SK-N-SH (cell line): ENCODE data around the gene TOX2. TPM values are rescaled to one million over a fixed set of nuclear protein-coding genes. Genes with fewer than 3 reads are reported as not detected.

ENCODE experiments used
- CTCF ChIA-PET: fragments of 300-600, 350-600 bp; formaldehyde crosslinking; extraction: SDS; loops from one replicate; lab custom pipeline; 2021; lab: Yijun Ruan, JAX
- POLR2A ChIA-PET: fragments of 350-600 bp; sonication (Branson Sonifier 250); formaldehyde crosslinking; extraction: SDS; loops from one replicate; lab custom pipeline; 2020; ENCODE audit warnings: antibody characterized with exemption, inconsistent platforms; lab: Yijun Ruan, JAX
- DNase-seq: peaks from one replicate; pipeline ENCODE4 v3.0.0; 2012
- H2AFZ ChIP-seq: fragments of 200-600 bp; sonication (generic); 2 replicates; pipeline ENCODE4 v1.8.1; 2016; ENCODE audit warnings: antibody characterized with exemption, mild to moderate bottlenecking, low read depth
- H3F3A ChIP-seq: fragments of 200-600 bp; sonication (generic); replicated peaks from 2 replicates; pipeline ENCODE3; 2016; ENCODE audit warnings: antibody characterized with exemption, mild to moderate bottlenecking; ENCODE audit not compliant: insufficient read depth
- H3K27ac ChIP-seq, 2 experiments: fragments of 200-500 bp in 1 of 2; fragments of 200-600 bp in 1 of 2; sonication (Bioruptor generic) in 1 of 2; sonication (generic), shearing (Covaris generic) in 1 of 2; 2 replicates each; pipeline versions ENCODE4 v1.5.1 to v1.6.1; 2014 to 2016; ENCODE audit warnings: low read depth in 2 of 2, inconsistent platforms in 1 of 2, low read length in 1 of 2, mild to moderate bottlenecking in 1 of 2, mixed read lengths in 1 of 2
- H3K27me3 ChIP-seq: fragments of 200-600 bp; sonication (generic), shearing (Covaris generic); 2 replicates; pipeline ENCODE4 v1.6.1; 2016; ENCODE audit warnings: mixed run types; ENCODE audit not compliant: insufficient read depth
- H3K36me3 ChIP-seq, 2 experiments: fragments of 200-500 bp in 1 of 2; fragments of 200-600 bp in 1 of 2; sonication (Bioruptor generic) in 1 of 2; sonication (generic) in 1 of 2; replicated peaks in 1 of 2; 2 replicates each; pipeline versions ENCODE3 to v1.5.1; 2014 to 2016; ENCODE audit warnings: low read length in 1 of 2, mild to moderate bottlenecking in 1 of 2; ENCODE audit not compliant: insufficient read depth in 2 of 2, control insufficient read depth in 1 of 2
- H3K4me1 ChIP-seq, 2 experiments: fragments of 200-500 bp in 1 of 2; fragments of 200-600 bp in 1 of 2; sonication (Bioruptor generic) in 1 of 2; sonication (generic), shearing (Covaris generic) in 1 of 2; 2 replicates each; pipeline versions ENCODE4 v1.5.1 to v1.6.1; 2014 to 2016; ENCODE audit warnings: low read depth in 1 of 2, low read length in 1 of 2, mixed run types in 1 of 2; ENCODE audit not compliant: insufficient read depth in 2 of 2, control insufficient read depth in 1 of 2
- H3K4me2 ChIP-seq: fragments of 200-600 bp; sonication (generic), shearing (Covaris generic); 2 replicates; pipeline ENCODE4 v1.6.1; 2017; ENCODE audit warnings: mixed run types
- H3K4me3 ChIP-seq, 2 experiments: fragments of 200-500 bp in 1 of 2; fragments of 200-600 bp in 1 of 2; sonication (Bioruptor generic) in 1 of 2; sonication (generic), shearing (Covaris generic) in 1 of 2; 2 replicates each; pipeline versions ENCODE4 v1.5.1 to v1.8.1; 2014 to 2016; ENCODE audit warnings: low read depth in 2 of 2, inconsistent platforms in 1 of 2, low read length in 1 of 2, mild to moderate bottlenecking in 1 of 2, mixed read lengths in 1 of 2, moderate library complexity in 1 of 2
- H3K79me2 ChIP-seq: fragments of 200-600 bp; sonication (generic); 2 replicates; pipeline ENCODE4 v1.8.1; 2017; ENCODE audit warnings: mild to moderate bottlenecking; ENCODE audit not compliant: insufficient read depth
- H3K9ac ChIP-seq: fragments of 200-600 bp; sonication (generic); 2 replicates; pipeline ENCODE4 v1.6.1; 2017; ENCODE audit warnings: mixed run types
- H3K9me2 ChIP-seq: fragments of 200-600 bp; sonication (generic); 2 replicates; pipeline ENCODE4 v1.6.1; 2017; ENCODE audit warnings: mixed run types
- H3K9me3 ChIP-seq: fragments of 200-600 bp; sonication (generic); 2 replicates; pipeline ENCODE4 v1.6.1; 2017; ENCODE audit warnings: mixed run types, mild to moderate bottlenecking, moderate library complexity
- H4K20me1 ChIP-seq: fragments of 200-600 bp; sonication (generic); 2 replicates; pipeline ENCODE4 v1.6.1; 2017; ENCODE audit warnings: mild to moderate bottlenecking, mixed run types; ENCODE audit not compliant: insufficient read depth
- CHD2 ChIP-seq: fragments of 150-350 bp; IDR thresholded peaks from 2 replicates; pipeline ENCODE4 v1.6.1; 2018; ENCODE audit warnings: low read length; ENCODE audit not compliant: partially characterized antibody
- EP300 ChIP-seq, 2 experiments: IDR thresholded peaks; 2 replicates each; pipeline versions ENCODE4 v1.4.0 to v1.6.1; 2012; ENCODE audit warnings: borderline replicate concordance in 1 of 2, low read depth in 1 of 2, low read length in 1 of 2
- FOSL2 ChIP-seq: IDR thresholded peaks from 2 replicates; pipeline ENCODE4 v1.4.0; 2012; ENCODE audit warnings: low read depth, mild to moderate bottlenecking, moderate library complexity, borderline replicate concordance
- FOXJ3 ChIP-seq: sonication (generic); formaldehyde crosslinking; IDR thresholded peaks from 2 replicates; pipeline ENCODE4 v1.5.1; 2020; ENCODE audit warnings: mild to moderate bottlenecking, missing genetic modification reagents
- FOXM1 ChIP-seq: IDR thresholded peaks from 2 replicates; pipeline ENCODE4 v1.4.0; 2012; ENCODE audit warnings: low read depth, mild to moderate bottlenecking
- GABPA ChIP-seq: IDR thresholded peaks from 2 replicates; pipeline ENCODE4 v1.4.0; 2012; ENCODE audit warnings: low read depth, mild to moderate bottlenecking
- GATA2 ChIP-seq: sonication (generic); formaldehyde crosslinking; IDR thresholded peaks from 2 replicates; pipeline ENCODE4 v1.5.0; 2020; ENCODE audit warnings: mild to moderate bottlenecking, missing genetic modification reagents
- IRF3 ChIP-seq: fragments of 150-350 bp; IDR thresholded peaks from 2 replicates; pipeline ENCODE4 v1.6.1; 2016; ENCODE audit warnings: mild to moderate bottlenecking, low read depth, low read length
- JUND ChIP-seq: IDR thresholded peaks from 2 replicates; pipeline ENCODE4 v1.4.0; 2012
- MEF2A ChIP-seq: IDR thresholded peaks from 2 replicates; pipeline ENCODE4 v1.4.0; 2012; ENCODE audit warnings: low read depth, borderline replicate concordance
- MXI1 ChIP-seq: IDR thresholded peaks from 2 replicates; pipeline ENCODE4 v1.6.1; 2012; ENCODE audit warnings: mild to moderate bottlenecking, low read depth, low read length, improper control_type of control experiment
- NRF1 ChIP-seq: IDR thresholded peaks from 2 replicates; pipeline ENCODE4 v1.6.1; 2012; ENCODE audit warnings: low read depth, mild to moderate bottlenecking, low read length
- PBX3 ChIP-seq: IDR thresholded peaks from 2 replicates; pipeline ENCODE4; 2012
- POLR2AphosphoS5 ChIP-seq: IDR thresholded peaks from 2 replicates; pipeline ENCODE4 v1.6.1; 2012; ENCODE audit warnings: low read depth, low read length
- RAD21 ChIP-seq: IDR thresholded peaks from 2 replicates; pipeline ENCODE4 v1.6.1; 2012; ENCODE audit warnings: mild to moderate bottlenecking, low read length
- RCOR1 ChIP-seq: fragments of 150-350 bp; IDR thresholded peaks from 2 replicates; pipeline ENCODE4 v1.6.1; 2017; ENCODE audit warnings: antibody characterized with exemption, low read length
- REST ChIP-seq: IDR thresholded peaks from 2 replicates; pipeline ENCODE4 v1.6.1; 2012; ENCODE audit warnings: mild to moderate bottlenecking, low read depth, low read length, moderate library complexity
- RFX5 ChIP-seq: IDR thresholded peaks from 2 replicates; pipeline ENCODE4 v1.6.1; 2012; ENCODE audit warnings: mild to moderate bottlenecking, improper control_type of control experiment, low read length
- RXRA ChIP-seq: IDR thresholded peaks from 2 replicates; pipeline ENCODE4 v1.4.0; 2012; ENCODE audit warnings: low read depth, mild to moderate bottlenecking, borderline replicate concordance
- TCF12 ChIP-seq: IDR thresholded peaks from 2 replicates; pipeline ENCODE4 v1.4.0; 2012
- TEAD4 ChIP-seq: IDR thresholded peaks from 2 replicates; pipeline ENCODE4 v1.4.0; 2012; ENCODE audit warnings: mild to moderate bottlenecking, borderline replicate concordance; ENCODE audit not compliant: insufficient read depth
- USF1 ChIP-seq: IDR thresholded peaks from 2 replicates; pipeline ENCODE4 v1.4.0; 2012; ENCODE audit warnings: low read depth, borderline replicate concordance
- USF2 ChIP-seq: fragments of 150-350 bp; IDR thresholded peaks from 2 replicates; pipeline ENCODE4 v1.6.1; 2017; ENCODE audit warnings: antibody characterized with exemption, low read length, low read depth, borderline replicate concordance
- WGBS: methylation state at CpG from one replicate; pipeline ENCODE4 v1.1.6; 2017; ENCODE audit warnings: low lambda C conversion rate; 5-methylcytosine and 5-hydroxymethylcytosine counted together
- polyA plus RNA-seq, 3 experiments: library from polyadenylated mRNA; depleted of rRNA; stranded (reverse); fragments of >200 nt; gene quantifications; 2 replicates each; pipeline ENCODE4 v1.2.3, GENCODE V29; 2012

Gene TOX2
- polyA plus RNA-seq, 1 of the 3 experiments (the other 2 are of a cell fraction): 15.4 TPM

GRCh38 chr20:43971267-43971666 lies 56.6 kb downstream of the TOX2 start:
- no peaks in the 10 kb centered on the region for H3K36me3 ChIP-seq
- ChIA-PET CTCF (interaction anchor here (1.2 kb wide), 1 partner anchor 13 kb away, joined by 3 read pairs; no protein-coding TSS in a partner anchor), POLR2A (no interaction called here)

GRCh38 chr20:43972051-43972450 lies 57.4 kb downstream of the TOX2 start:
- CTCF ChIA-PET: interaction anchor here (0.7 to 2.0 kb wide), 3 partner anchors 10 to 222 kb away, joined by 3 to 6 read pairs (median 6); no protein-coding TSS in a partner anchor
- H3K4me2 ChIP-seq: no peak overlapping the region
- TF ChIP-seq GABPA: no peak
- no peak for TF ChIP-seq CHD2
- no peak for TF ChIP-seq TCF12
- no peak for TF ChIP-seq USF1
- no peak for TF ChIP-seq JUND
- no peak for TF ChIP-seq RAD21
- no peak for TF ChIP-seq GATA2
- no peak for TF ChIP-seq REST
- TF ChIP-seq RCOR1: no peak

More at GRCh38 chr20:43971267-43971666, 56.6 kb downstream of the TOX2 start:
- H3K9me2 ChIP-seq: no peaks in the 10 kb centered on the region
- no peaks in the 10 kb centered on the region for H4K20me1 ChIP-seq
- H3K9ac ChIP-seq: no peak overlapping the region
- no peak overlapping the region for H3K4me2 ChIP-seq
- H3K27me3 ChIP-seq: no peaks in the 10 kb centered on the region
- H3K27ac ChIP-seq: no peak overlapping the region
- H2AFZ ChIP-seq: no peak overlapping the region
- no peak overlapping the region for H3K4me3 ChIP-seq
- H3K9me3 ChIP-seq: no peaks in the 10 kb centered on the region
- H3K4me1 ChIP-seq: peaks cover 0 to 6% of the 10 kb centered on the region in 2 experiments; a peak in 2 of 4 replicates
- DNase-seq: no peak
- 93% methylated on average over 10 of the region's 10 CpGs for WGBS
- no peaks in the 10 kb centered on the region for H3F3A ChIP-seq
- H3K79me2 ChIP-seq: no peaks in the 10 kb centered on the region
- TF ChIP-seq USF2 (no peak), MEF2A (no peak), PBX3 (no peak), GATA2 (no peak), RFX5 (no peak), IRF3 (no peak), MXI1 (no peak), EP300 (IDR thresholded peaks at IDR 0.05; ENCODE audit: borderline replicate concordance in 1 of 2, low read depth in 1 of 2, low read length in 1 of 2) (no peak), RXRA (no peak), JUND (no peak), FOSL2 (no peak), RCOR1 (no peak), FOXM1 (no peak), POLR2AphosphoS5 (no peak), TEAD4 (no peak), FOXJ3 (CRISPR knock-in tag) (no peak), NRF1 (no peak)

More at GRCh38 chr20:43972051-43972450, 57.4 kb downstream of the TOX2 start:
- H3K36me3 ChIP-seq: no peaks in the 10 kb centered on the region
- peaks cover 0 to 6% of the 10 kb centered on the region in 2 experiments; a peak in 2 of 4 replicates for H3K4me1 ChIP-seq
- no peak for DNase-seq
- 83% methylated on average over 2 of the region's 2 CpGs for WGBS
- H3K9me3 ChIP-seq: no peaks in the 10 kb centered on the region
- H3F3A ChIP-seq: no peaks in the 10 kb centered on the region
- POLR2A ChIA-PET: no interaction called here
- H3K4me3 ChIP-seq: no peak overlapping the region
- H4K20me1 ChIP-seq: no peaks in the 10 kb centered on the region
- no peaks in the 10 kb centered on the region for H3K79me2 ChIP-seq
- no peaks in the 10 kb centered on the region for H3K9me2 ChIP-seq
- no peak overlapping the region for H2AFZ ChIP-seq
- no peak overlapping the region for H3K27ac ChIP-seq
- H3K9ac ChIP-seq: no peak overlapping the region
- no peaks in the 10 kb centered on the region for H3K27me3 ChIP-seq
